Stimulated activated CD8-positive, alpha-beta memory T cell treated with anti-CD3 and anti-CD28 coated beads, Interleukin-15, amount 100 ng/mL, for 1 hour (primary cell): ENCODE data around the gene FAM50A.
"Not testable (repeated sequence)": the region's sequence is repeated elsewhere in the genome, so short reads cannot be mapped to it uniquely, and the experiment has no call there.

ENCODE experiments used
- DNase-seq: peaks from one replicate; pipeline ENCODE4 v3.0.0-alpha.2; 2020; ENCODE audit warnings: low read depth

Gene FAM50A

GRCh38 chrX:154485150-154486051 is 41.5 kb downstream of the FAM50A start:
- no peak for DNase-seq

GRCh38 chrX:154486052-154486395 is 42.1 kb downstream of the FAM50A start:
- no peak for DNase-seq

GRCh38 chrX:154486396-154487207 is 42.7 kb downstream of the FAM50A start, which contains the start of gene UBL4A:
Gene UBL4A (minus strand): TSS chrX:154486615. CDS start chrX:154486584, 31 bp downstream.
- DNase-seq, result no peak

- DNase-seq, result no peak
Measured at GRCh38 chrX:154487518-154488290, 43.8 kb downstream of the FAM50A start.

DNA sequence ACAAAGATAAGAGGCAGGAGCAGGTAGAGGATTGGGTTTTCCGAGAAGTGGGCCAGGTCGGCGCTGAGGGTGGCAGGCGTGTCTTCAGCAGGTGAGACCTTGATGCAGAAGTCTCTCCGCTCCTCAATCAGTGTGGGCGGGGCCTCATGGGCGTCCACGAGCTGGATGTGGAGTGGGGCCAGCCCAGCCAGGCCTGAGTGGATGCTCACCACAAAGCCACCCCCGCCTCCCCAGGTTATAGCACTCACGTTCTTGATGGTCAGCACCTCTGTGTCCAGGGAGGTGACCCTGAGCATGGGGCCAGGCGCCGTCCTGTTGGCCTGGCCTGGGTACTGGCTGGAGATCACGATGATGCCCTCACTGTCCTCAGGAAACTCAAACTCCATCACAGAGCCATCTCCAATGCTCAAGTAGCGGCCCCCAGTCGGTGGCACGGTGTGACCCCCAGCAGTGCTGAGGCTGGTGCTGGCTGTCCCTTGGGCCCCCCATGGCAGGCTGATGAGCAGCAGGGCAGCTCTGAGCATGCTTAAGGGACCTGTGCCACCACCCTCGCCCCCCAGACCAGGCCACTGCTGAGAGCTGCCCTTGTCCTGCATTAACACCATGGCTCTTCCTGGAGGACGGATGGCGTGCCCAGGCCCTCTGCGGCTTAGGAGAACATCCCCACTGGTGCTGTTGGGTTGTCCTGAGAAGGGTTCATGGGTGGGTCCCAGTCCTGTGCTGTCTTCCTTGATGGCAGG is 44.6 kb downstream of the FAM50A start:
- no peak for DNase-seq

- no peak for DNase-seq
Measured at GRCh38 chrX:154489182-154489581, 45.2 kb downstream of the FAM50A start.

- DNase-seq, result no peak
Measured at GRCh38 chrX:154490021-154490413, 46.1 kb downstream of the FAM50A start.

- DNase-seq, result peak; percentile 69
Measured at GRCh38 chrX:154490414-154491083, 46.6 kb downstream of the FAM50A start, which contains the start of gene SLC10A3. Gene SLC10A3 (minus strand): TSS chrX:154490629. CDS start chrX:154488940, 1,689 bp downstream.

- DNase-seq, result no peak
Measured at GRCh38 chrX:154494715-154495114, 50.8 kb downstream of the FAM50A start.

DNA sequence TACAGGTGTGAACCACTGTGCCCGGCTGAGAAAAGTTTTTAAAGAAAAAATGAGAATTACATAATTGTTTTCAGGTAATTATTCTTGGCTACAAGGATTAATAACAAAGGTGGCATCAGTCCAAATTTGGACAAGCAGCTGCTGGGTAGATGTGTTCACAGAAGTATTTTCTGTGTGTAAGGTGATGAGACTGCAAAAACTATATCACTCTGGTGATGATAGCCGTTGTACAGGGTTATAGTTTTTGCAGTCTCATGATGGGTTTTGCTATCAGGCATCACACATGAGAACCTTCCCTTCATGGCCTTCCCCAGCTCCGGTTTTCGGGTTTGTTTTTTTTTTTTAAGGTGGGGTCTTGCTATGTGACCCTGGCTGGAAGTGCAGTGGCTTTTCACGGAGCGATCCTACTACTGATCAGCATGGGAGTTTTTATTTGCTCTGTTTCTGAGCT is 51.6 kb downstream of the FAM50A start:
- DNase-seq, result no peak

DNA sequence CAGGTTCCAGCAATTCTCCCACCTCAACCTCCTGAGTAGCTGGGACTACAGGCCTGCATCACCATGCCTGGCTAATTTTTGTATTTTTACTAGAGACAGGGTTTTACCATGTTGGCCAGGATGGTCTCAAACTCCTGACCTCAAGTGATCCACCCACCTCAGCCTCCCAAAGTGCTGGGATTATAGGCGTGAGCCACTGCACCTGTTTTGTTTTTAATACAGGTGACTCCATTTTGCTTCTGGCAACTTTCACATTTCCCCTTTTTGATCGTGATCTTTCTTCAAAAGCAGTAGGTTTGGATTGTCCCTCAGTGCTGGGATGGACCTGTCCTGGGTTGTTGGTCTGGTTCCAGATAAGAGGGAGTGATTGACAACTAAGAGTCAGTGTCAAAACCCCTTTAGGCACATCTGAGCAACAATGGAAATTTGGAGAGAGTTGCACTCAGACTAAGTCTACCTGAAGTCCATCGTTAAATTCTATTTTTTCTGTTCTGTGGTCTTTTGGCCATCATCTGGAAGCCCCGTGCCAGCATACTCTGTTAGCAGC is 52.7 kb downstream of the FAM50A start:
- DNase-seq, result not testable (repeated sequence)
